Bone marrow (tissue), 2 donors: ENCODE results near the gene NUP62.
A peak's percentile ranks its signal among the peaks of the same experiment; 100 is the strongest.

Source experiments
- DNase-seq, 2 donors: peaks; one replicate each; lab custom pipeline; 2025; lab: John Stamatoyannopoulos, UW

Gene NUP62

DNA sequence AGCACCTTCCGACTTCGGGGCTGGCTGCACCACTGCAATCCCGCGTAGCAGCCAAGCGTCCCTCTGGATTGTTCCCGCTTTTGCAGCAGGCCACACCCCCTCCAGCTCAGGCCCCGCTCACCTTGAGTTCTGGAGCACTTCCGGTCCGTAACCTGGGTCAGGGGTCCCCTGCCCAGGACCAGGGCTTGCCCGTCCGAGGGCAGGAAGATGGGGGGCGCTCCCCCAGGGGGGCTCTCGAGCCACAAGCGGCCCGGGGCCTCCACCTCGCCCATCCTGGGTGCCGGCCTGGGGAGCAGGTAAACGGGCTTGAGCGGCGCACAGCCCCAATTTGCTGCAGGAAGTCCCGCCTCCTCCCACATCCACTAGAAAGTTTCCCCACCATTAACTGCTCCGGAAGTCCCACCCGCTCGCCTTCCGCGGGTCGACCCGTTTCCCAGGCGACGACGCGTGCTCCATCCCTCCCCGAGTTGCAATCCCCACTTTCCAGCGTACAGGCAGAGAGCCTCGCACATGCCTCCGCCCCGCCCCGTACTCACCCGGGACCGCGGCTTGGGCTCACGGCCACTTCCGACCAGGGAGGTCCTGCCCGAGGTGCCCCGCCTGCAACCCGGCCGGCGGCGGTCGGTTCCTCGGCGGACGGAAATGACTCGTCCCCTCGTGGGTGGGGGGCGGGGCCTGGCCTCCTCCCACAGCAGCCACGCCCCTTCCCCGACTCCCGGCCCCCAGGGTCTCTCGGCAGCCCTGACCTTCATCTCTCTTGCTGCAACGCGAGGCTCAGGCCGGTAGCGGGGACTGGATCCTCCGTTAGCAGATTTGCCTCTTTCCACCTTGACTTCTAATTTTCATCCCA is 62.1 kb downstream of the NUP62 start, which contains the start of gene PNKP:
Gene PNKP (minus strand): TSS at position 644 of the 850 bp plus-strand sequence. CDS start 372 bp downstream, at position 272.
- DNase-seq = peak; percentile 80 to 94

DNA sequence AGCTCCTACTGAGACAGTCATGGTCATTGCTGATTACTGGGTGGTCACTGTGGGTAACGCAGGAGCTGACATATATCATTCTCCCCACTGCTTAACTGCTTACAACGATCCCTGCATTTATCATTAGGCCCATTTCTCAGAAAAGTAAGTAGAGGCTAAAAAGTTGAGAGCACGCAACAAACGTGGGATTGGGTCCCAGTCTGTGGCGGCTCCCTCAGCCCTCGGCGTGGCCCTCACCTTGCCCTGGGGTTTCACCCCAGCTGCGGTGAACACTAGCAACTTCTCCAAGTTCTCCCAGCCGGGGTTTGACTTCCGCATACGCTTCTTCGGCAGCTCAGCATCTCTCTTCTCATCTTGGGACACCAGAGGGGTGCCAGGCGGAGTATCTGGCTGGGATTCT is 64.4 kb downstream of the NUP62 start:
- no peak for DNase-seq

DNA sequence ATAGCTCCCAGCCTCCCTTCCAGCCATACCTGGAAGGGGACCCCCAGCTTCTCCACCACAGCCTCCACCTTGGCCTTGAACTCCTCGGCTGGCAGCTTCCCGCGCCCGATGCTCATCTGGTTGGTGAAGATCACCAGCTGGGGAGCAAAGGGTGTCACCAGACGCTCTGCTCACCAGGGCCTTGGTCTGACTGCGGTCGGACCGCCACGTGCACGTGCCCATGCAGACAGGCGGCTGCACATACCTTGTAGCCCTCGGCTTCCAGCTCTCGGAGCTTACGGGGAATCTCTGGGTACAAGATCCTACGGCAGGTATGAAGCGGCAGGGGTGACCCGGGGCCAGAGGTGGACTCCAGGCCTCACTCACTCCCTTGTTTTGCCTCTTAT is 65.4 kb downstream of the NUP62 start:
- DNase-seq = no peak

DNA sequence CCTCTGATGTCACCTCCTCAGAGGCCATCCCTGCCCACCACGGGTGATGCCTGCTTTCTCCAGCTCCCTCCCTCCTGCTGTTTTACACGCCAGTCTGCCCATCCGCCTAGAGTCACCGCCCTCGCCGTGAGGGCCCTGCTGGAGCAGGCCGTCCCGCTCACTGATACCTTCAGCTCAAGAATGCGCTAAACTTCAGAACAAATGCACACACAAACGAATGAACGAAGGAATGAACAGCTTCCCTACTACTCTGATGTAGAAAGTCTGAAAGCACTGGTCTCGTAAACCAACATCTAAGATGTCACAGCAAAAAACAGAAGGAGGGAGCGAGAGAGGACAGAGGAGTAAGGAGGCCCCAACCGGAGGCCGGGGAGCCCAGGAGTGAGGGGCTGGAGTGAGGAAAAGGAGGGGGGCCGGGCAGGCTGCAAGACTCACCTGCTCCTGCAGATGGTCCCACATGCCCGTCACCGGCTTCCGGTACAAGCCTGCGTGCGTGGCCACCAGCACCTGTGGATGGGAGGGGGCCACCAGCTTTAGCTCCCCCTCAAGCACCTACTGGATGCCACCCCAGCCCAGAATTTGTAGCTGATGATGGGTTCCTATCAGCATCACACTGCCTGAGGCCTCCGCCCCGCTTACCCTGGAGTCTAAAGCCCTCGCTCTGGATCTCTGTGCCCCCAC is 65.9 kb downstream of the NUP62 start:
- DNase-seq = no peak

DNA sequence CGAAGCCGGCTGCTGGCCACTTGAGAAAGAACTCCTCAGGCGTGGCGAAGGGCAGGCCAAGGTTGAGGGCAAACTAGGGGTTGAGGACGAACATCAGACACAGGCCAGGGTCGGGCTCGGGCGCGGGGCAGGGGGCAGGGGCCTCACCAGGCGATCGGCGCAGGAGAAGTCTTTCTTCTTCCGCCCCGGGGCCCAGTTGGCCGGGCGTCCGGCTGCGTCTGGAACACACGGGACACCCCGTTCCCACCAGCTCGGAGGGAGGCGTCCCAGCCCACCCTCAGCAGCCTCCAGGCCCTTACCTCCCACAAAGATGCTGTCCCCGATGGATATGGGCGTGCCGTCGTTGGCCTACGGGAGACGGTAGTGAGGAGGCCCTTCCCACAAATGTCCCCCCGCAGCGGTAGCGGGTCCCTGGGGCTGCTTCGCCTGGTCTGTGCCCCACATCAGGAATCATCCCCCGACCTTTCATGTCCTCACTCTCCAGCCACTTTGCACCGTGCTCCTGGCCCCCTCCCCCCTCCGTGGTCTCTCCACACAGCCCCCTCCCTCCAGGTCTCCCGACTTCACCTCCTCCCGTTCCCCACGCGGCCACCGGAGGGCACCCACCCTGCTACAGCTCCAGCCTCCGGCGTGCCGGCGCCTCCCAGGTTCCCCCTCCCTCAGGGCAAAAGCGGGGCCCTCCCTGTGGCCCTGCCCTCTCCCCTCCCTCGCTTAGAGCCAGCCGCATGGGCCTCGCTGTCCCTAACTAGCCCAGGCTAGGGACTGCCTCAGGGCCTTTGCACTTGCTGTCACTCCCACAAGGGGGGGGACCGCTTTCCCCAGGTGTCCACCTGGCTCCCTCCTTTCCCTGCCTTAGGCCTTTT is 66.7 kb downstream of the NUP62 start:
- DNase-seq = no peak

DNA sequence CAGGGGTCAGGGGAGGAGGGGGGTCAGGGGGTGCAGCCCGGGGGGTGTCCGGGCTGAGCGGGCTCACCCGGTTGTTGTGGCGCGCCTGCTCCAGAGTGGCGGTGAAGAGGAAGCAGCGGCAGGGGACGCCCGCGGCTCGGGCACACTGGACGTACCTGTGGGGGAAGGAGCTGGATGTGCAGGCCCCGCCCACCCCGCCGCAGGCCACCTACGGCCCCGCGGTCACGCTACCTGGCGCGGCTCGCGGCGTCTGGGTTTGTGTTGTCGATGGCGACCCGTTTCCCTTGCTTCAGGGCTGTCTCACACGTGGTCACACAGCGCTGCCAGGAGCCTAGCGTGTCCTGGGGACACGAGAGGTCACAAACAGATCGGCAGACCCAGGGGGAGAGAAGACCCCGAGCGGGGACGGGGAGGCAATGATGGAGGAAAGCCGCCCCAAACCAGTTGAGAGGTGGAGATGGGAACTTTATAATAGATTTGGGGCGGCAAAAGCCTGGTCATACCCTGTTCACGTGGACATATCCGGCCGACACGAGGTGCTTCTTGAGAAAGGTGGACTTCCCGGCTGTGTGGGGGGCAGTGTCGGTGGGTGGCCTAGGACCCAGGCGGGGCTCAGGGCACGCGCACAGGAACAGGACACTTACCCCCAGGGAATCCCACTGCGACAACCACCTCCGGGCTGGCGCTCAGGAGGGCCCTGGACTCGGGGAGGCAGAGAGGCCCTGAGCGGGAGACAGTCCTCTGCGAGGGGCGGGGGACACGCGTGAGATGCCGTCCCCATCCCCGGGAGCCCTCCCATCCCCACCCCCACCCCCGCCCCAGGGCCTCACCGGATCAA is 67.5 kb downstream of the NUP62 start:
- no peak for DNase-seq

DNA sequence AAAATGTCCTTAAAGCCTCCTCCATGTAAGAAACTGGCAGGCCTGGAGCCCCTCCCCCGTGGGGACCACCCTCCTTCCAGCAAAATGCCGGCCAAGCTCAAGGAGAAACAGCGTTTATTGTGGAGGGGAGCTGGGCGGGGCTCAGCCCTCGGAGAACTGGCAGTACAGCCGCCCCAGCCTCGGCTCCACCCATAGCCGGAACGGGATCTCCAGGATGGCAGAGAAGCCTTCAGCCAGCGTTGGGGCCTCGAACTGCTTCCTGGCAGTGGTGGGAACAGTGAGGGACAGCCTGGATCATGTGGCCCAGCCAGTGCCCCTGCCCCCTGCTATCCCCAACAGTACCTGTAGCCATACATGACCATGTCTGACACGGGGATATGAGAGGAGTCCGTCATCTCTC is 68.2 kb downstream of the NUP62 start:
- DNase-seq = no peak

DNA sequence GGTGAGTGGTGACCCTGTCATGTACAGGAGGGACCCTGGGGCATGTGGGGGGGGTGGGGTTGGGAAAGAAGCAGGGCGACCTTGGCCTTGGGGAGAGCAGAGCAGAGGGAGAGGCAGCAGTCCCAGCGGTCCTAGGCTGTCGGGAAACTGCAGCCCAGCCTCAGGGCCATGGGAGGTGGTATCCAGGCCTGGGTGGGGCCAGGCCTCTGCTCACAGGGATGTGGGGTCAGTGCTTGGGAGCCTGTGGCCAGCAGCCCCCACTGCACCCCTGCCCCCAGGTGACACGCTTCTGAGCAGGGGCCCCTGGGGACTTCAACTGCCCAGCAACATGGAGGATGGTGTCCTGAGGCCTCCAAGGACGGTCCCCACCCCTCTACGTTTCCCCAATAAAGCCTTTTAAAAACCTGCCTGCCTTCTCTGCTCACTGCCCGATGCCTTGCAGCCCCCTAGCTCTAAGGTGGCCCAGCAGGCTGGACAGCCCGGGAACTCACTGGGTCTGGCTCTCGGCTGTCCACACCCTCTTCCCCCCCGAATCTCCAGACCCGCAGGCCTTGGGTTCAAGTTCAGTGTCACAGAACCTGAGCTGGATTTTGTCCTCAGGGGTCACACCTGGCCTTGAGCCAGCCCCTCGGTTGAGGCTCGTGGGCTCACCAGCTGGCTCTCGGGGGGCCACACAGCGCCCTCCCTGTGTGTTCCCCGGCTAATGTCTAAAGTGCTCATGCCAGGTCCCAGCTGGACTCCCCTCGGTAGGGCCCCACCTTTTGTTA is 68.8 kb downstream of the NUP62 start:
- no peak for DNase-seq

DNA sequence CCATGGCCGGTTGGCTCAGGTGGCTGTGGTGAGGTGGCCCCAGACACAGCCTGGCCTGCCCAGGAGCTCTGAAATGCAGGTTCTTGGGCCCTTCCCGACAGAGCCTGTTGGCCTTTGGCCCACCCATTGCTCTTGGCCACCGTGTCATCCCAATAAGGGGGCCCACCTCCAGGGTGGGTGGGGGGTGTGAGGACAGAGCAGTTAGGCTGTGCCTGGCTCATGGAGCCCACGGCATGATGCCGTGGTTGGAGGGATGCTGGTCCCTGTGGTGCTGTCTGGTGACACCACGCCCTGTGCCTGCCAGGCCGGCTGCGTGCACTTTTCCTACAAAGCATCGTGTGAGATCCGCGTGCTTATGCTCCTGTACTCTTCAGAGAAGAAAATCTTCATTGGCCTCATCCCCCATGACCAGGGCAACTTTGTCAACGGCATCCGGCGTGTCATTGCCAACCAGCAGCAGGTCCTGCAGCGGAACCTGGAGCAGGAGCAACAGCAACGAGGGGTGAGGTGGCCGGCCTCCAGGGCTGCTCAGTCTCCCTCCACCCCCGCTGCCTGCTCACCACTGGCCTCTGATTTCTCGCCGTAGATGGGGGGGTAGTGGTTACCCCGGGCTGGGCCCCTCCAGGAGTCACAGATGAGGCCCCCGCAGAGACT is 69.5 kb downstream of the NUP62 start:
- no peak for DNase-seq

DNA sequence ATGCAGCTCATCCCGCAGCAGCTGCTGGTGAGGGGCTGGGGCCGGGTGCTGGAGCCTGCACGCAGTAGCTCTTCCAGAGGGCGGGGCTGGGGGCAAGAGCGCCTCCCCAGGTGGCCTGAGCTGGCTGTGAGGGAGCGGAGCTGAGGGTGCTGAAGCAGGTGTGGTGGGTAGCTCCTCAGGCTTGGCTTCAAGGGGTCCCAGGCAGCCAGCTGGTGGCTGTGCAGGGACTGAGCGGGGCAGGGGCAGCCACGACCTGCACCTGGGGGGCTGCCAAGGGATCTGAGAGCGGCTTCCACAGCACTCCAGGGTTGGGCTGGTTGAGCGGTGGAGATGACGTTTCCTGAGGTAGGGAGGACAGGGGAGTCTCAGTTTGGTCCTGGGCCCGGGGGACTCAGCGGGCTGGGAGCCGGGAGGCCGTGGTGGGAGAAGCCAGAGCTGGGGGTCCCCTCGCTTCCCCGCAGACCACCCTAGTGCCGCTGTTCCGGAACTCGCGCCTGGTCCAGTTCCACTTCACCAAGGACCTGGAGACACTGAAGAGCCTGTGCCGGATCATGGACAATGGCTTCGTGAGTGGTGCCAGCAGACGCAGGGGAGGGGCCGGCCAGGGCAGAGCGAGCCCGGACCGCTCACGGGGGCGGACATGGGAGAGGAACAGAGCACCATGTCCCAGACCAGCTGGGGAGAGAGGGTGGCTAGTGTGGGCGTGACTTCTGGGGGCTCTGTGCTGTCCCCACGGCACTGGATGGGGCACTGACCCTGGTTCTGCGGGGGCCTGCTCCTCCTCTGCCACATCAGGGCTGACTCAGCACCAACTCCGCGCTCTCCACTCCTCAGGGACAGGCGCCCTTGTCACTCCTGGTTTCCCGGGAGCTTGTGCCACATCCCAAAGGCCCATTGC is 71.0 kb downstream of the NUP62 start:
- DNase-seq = no peak

DNA sequence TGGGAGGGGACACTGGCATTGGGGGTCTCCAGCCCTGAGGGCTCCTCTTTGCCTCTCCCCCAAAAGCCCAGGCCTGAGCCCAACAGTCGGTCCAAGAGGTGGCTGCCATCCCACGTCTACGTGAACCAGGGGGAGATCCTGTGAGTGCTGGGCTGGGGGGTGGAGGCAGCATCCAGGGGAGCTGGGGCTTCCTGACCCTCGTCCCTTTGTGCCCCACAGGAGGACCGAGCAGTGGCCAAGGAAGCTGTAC is 71.5 kb downstream of the NUP62 start:
- no peak for DNase-seq

DNA sequence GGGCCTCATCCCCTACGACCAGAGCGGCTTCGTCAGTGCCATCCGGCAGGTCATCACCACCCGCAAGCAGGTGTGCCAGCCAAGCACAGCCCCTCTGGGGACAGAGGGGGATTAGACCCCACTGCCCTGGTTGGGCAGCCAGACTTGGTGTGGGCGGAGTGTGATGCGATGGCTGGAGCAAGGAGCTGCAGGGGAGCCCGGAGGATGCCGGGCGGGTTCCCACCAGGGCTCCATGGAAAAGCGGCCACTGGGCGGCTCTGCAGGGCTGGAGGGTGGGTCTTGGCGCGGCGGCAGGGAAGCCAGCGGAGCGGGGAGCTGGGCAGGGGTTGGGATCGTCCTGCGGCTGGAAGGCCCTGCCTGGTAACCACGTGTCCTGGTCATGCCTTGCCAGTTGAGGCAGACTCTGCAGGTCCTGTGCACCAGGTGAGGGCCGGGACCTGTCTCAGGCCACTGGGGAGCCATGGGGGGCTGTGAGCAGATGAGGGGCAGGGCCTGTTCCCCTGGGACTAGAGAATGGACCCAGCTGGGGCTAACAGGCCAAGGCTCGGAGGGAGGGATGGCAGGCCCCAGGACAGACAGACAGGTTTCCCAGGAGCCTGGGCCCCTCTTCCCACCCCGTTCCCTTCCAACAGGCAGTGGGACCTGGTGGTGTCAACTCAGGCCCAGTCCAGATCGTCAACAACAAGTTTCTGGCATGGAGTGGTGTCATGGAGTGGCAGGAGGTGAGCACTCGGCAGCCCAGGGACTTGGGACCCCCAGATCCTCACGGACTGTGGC is 72.1 kb downstream of the NUP62 start:
- DNase-seq = no peak
